ENCODE measurements around the gene ZNF793.

Gene ZNF793

DNA sequence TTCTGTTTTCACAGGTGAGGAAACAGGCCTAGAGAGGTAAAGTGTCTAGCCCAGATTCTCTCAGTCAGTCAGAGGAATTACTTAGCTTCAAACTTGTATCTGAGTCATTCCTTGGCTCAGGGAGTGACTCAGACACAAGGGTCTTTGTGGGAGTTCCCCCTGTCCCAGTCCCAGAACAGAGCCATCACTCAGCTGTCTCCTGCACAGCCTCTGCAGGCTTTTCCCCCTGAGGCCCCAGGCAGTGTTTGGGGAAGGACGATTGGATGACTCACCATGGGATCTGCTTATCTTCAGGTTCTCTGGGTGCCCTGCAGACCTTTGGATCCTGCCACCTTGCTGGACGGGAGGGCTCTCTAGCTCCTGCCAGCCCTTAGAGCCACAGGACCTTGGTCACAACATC lies 13.2 kb downstream of the ZNF793 start:
- Mint-ChIP-seq H3K27ac (no peak overlapping the region), H3K27me3 (no peaks in the 10 kb centered on the region)
- no peak for DNase-seq

DNA sequence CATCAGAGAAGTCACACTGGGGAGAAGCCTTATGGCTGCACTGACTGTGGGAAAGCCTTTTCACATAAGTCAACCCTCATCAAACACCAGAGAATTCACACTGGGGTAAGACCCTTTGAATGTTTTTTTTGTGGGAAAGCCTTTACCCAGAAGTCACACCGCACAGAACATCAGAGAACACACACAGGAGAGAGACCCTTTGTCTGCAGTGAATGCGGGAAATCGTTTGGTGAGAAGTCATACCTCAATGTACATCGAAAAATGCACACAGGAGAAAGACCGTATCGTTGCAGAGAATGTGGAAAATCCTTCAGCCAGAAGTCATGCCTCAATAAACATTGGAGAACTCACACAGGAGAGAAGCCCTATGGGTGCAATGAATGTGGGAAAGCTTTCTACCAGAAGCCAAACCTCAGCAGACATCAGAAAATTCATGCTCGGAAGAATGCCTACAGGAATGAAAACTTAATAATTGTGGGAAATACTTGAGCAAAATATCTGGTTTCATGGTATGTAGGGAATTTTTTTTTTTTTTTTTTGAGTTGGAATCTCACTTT lies 30.7 kb downstream of the ZNF793 start:
- DNase-seq (no peak), ATAC-seq (no peak)
- Mint-ChIP-seq H3K4me1 (no peaks in the 10 kb centered on the region), H3K27ac (no peak overlapping the region), H3K4me3 (no peak overlapping the region), H3K9me3 (peaks cover 27 to 56% of the 10 kb centered on the region in 2 donors), H3K27me3 (no peaks in the 10 kb centered on the region)

More for the DNA sequence above, 13.2 kb downstream of the ZNF793 start:
- H3K4me3 Mint-ChIP-seq: no peak overlapping the region
- peak; percentile 61 for ATAC-seq
- H3K9me3 Mint-ChIP-seq: peaks cover 24 to 41% of the 10 kb centered on the region in 2 donors
- no peaks in the 10 kb centered on the region for H3K4me1 Mint-ChIP-seq

GRCh38 chr19:37551129-37551993 lies 44.6 kb downstream of the ZNF793 start:
- Mint-ChIP-seq H3K9me3 (peaks cover 47 to 76% of the 10 kb centered on the region in 2 donors), H3K27me3 (no peaks in the 10 kb centered on the region), H3K27ac (peak overlapping the region; percentile 81 to 94), H3K4me1 (peaks cover 13% of the 10 kb centered on the region), H3K4me3 (peak overlapping the region; percentile 85 to 88)
- ATAC-seq (peak; percentile 94), DNase-seq (peak; percentile 72 to 79)

DNA sequence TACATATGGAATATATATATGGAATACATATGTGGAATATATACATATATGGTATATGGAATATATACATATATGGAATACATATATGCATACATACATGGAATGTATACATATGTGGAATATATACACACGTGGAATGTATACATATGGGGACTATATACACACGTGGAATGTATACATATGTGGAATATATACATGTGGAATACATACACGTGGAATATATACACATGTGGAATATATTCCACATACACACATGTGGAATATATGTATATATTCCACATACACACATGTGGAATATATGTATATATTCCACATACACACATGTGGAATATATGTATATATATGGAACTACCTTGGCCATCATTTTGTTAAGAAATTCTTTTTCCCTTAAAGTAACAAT lies 56.8 kb downstream of the ZNF793 start:
- no peaks in the 10 kb centered on the region for H3K27me3 Mint-ChIP-seq
- no peak for DNase-seq
- no peak overlapping the region for H3K27ac Mint-ChIP-seq
- no peak overlapping the region for H3K4me3 Mint-ChIP-seq
- H3K9me3 Mint-ChIP-seq: peaks cover 56 to 67% of the 10 kb centered on the region in 2 donors
- no peaks in the 10 kb centered on the region for H3K4me1 Mint-ChIP-seq
- ATAC-seq: no peak

GRCh38 chr19:37564624-37565369 lies 58.1 kb downstream of the ZNF793 start:
- DNase-seq (no peak), ATAC-seq (no peak)
- H3K27ac Mint-ChIP-seq: no peak overlapping the region
- no peak overlapping the region for H3K4me3 Mint-ChIP-seq
- H3K9me3 Mint-ChIP-seq: peaks cover 57 to 67% of the 10 kb centered on the region in 2 donors
- no peaks in the 10 kb centered on the region for H3K27me3 Mint-ChIP-seq
- H3K4me1 Mint-ChIP-seq: no peaks in the 10 kb centered on the region

GRCh38 chr19:37565370-37565669 lies 58.6 kb downstream of the ZNF793 start:
- H3K27ac Mint-ChIP-seq: no peak overlapping the region
- no peaks in the 10 kb centered on the region for H3K27me3 Mint-ChIP-seq
- DNase-seq: no peak
- peaks cover 62 to 72% of the 10 kb centered on the region in 2 donors for H3K9me3 Mint-ChIP-seq
- no peak for ATAC-seq
- no peaks in the 10 kb centered on the region for H3K4me1 Mint-ChIP-seq
- no peak overlapping the region for H3K4me3 Mint-ChIP-seq

GRCh38 chr19:37572203-37572602 lies 65.5 kb downstream of the ZNF793 start:
- no peaks in the 10 kb centered on the region for H3K4me1 Mint-ChIP-seq
- peaks cover 46 to 54% of the 10 kb centered on the region in 2 donors for H3K9me3 Mint-ChIP-seq
- H3K27me3 Mint-ChIP-seq: no peaks in the 10 kb centered on the region
- no peak overlapping the region for H3K4me3 Mint-ChIP-seq
- ATAC-seq (no peak), DNase-seq (no peak)
- peak overlapping the region in 1 of 2 donors; percentile 30 for H3K27ac Mint-ChIP-seq

DNA sequence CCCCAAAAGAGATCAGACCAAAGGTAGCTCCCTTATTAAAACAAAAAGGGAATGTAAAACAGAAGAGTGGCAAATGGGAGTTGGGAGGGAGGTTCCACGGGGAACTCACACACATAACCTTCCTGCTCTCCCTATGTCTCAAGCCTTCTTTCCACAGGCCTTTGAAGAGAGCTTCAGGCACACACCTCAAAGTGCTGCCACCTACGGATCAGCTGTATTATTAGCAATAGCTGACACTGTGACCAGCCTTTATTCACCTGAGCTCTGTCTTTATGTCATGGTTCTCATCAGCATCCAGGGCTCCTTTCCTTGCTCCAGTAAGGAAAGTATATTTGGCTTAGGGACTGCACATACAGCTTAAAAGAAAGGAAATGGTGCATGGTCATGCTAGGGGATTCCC lies 76.6 kb downstream of the ZNF793 start:
- ATAC-seq (no peak), DNase-seq (no peak)
- H3K9me3 Mint-ChIP-seq: peaks cover 37% of the 10 kb centered on the region in 2 donors
- no peak overlapping the region for H3K27ac Mint-ChIP-seq
- no peaks in the 10 kb centered on the region for H3K4me1 Mint-ChIP-seq
- H3K4me3 Mint-ChIP-seq: no peak overlapping the region
- no peaks in the 10 kb centered on the region for H3K27me3 Mint-ChIP-seq
